SU-DHL-6 (cell line): Measurements from ENCODE around the gene ADGRD1.

ENCODE experiments used
- H2AFZ ChIP-seq: fragments of 200-600 bp; sonication (generic); 2 replicates; pipeline ENCODE4 v1.6.1; 2014; ENCODE audit warnings: low read depth, mild to moderate bottlenecking, moderate library complexity, mixed read lengths, antibody characterized with exemption, low read length; ENCODE audit not compliant: severe bottlenecking
- H3F3A ChIP-seq: fragments of 200-600 bp; shearing (Covaris generic); 2 replicates; pipeline ENCODE4 v1.6.0; 2016; ENCODE audit warnings: antibody characterized with exemption, mild to moderate bottlenecking; ENCODE audit not compliant: insufficient read depth
- H3K27ac ChIP-seq: fragments of 200-600 bp; sonication (generic); 2 replicates; pipeline ENCODE4 v1.5.1; 2016; ENCODE audit warnings: low read depth, mild to moderate bottlenecking, low read length, moderate library complexity, mixed read lengths
- H3K27me3 ChIP-seq: fragments of 200-600 bp; sonication (generic), shearing (Covaris generic); 2 replicates; pipeline ENCODE4 v1.6.0; 2014; ENCODE audit warnings: mild to moderate bottlenecking, low read length
- H3K36me3 ChIP-seq: fragments of 200-600 bp; sonication (generic); 2 replicates; pipeline ENCODE4 v1.6.1; 2014; ENCODE audit warnings: mild to moderate bottlenecking, low read length, mixed read lengths
- H3K4me2 ChIP-seq: fragments of 300-600, 200-600 bp; shearing (Covaris generic), sonication (generic); 2 replicates; pipeline ENCODE4 v1.6.0; 2014; ENCODE audit warnings: low read length, low read depth, mild to moderate bottlenecking; ENCODE audit not compliant: poor library complexity, severe bottlenecking
- H3K4me3 ChIP-seq: fragments of 200-600 bp; sonication (generic); 2 replicates; pipeline ENCODE4 v1.5.1; 2014; ENCODE audit warnings: antibody characterized with exemption, low read length, mild to moderate bottlenecking, mixed read lengths; ENCODE audit not compliant: insufficient read depth, poor library complexity, severe bottlenecking
- H3K79me2 ChIP-seq: fragments of 200-600 bp; sonication (generic); 2 replicates; pipeline ENCODE4 v1.6.1; 2014; ENCODE audit warnings: mild to moderate bottlenecking, low read length, moderate library complexity; ENCODE audit not compliant: insufficient read depth
- H3K9ac ChIP-seq: fragments of 200-600 bp; sonication (generic); 2 replicates; pipeline ENCODE4 v1.7.0; 2014; ENCODE audit warnings: mild to moderate bottlenecking, low read length
- H3K9me2 ChIP-seq: fragments of 200-600 bp; sonication (generic); replicated peaks from 2 replicates; pipeline ENCODE4 v1.6.1; 2014; ENCODE audit warnings: low read length; ENCODE audit not compliant: insufficient read depth
- H3K9me3 ChIP-seq: fragments of 200-600 bp; sonication (generic); 2 replicates; pipeline ENCODE4 v1.6.1; 2014; ENCODE audit warnings: low read length, mixed read lengths; ENCODE audit not compliant: insufficient read depth
- H4K20me1 ChIP-seq: fragments of 200-600 bp; sonication (generic); 2 replicates; pipeline ENCODE4 v1.6.1; 2014; ENCODE audit warnings: low read depth, mild to moderate bottlenecking, antibody characterized with exemption, low read length, moderate library complexity, mixed read lengths
- EZH2phosphoT487 ChIP-seq: fragments of 200-600 bp; sonication (generic), shearing (Covaris generic); conservative IDR thresholded peaks from 2 replicates; pipeline ENCODE4 v1.6.1; 2018; ENCODE audit warnings: mild to moderate bottlenecking, antibody characterized with exemption, low read length, moderate library complexity, mixed read lengths
- TF ChIP-seq, protein P1 (sequence below): fragments of 200-600 bp; sonication (generic); IDR thresholded peaks from one replicate; pipeline ENCODE4 v1.5.1; 2017; ENCODE audit warnings: antibody characterized with exemption, mild to moderate bottlenecking, low read length, moderate library complexity; ENCODE audit not compliant: insufficient read depth, poor library complexity, severe bottlenecking

The ADGRD1 gene

DNA sequence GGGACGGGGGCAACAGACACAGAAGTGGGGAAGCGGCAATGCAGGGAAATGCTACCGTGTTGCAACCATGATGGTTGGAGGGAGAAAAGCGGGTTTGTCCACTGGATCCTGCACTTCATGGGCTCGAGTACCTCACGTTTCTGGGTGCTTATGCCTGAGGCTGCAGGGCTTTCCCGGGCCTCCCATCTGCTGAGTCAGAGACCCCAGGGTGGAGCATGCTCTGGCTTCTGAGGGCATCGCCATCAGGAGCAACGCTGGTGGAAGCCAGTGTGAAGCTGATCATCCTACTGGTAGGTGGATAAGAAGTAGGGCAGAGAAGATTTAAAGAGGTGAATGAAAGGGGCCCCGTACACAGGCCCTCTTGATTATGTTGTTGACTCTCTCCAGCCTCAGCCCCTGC is 5.0 kb upstream of the ADGRD1 start:
- Histone ChIP-seq H3K9me2 (no peaks in the 10 kb centered on the region), H3K9ac (no peak overlapping the region), H3K9me3 (no peaks in the 10 kb centered on the region), H3F3A (no peaks in the 10 kb centered on the region), H3K79me2 (no peaks in the 10 kb centered on the region), H3K4me2 (no peak overlapping the region), H3K4me3 (no peak overlapping the region), H2AFZ (no peak overlapping the region), H3K36me3 (peaks cover 3% of the 10 kb centered on the region; the same call in 1 of the 2 replicates), H4K20me1 (no peaks in the 10 kb centered on the region), H3K27ac (no peak overlapping the region), H3K27me3 (no peaks in the 10 kb centered on the region)
- TF ChIP-seq, protein P1, sequence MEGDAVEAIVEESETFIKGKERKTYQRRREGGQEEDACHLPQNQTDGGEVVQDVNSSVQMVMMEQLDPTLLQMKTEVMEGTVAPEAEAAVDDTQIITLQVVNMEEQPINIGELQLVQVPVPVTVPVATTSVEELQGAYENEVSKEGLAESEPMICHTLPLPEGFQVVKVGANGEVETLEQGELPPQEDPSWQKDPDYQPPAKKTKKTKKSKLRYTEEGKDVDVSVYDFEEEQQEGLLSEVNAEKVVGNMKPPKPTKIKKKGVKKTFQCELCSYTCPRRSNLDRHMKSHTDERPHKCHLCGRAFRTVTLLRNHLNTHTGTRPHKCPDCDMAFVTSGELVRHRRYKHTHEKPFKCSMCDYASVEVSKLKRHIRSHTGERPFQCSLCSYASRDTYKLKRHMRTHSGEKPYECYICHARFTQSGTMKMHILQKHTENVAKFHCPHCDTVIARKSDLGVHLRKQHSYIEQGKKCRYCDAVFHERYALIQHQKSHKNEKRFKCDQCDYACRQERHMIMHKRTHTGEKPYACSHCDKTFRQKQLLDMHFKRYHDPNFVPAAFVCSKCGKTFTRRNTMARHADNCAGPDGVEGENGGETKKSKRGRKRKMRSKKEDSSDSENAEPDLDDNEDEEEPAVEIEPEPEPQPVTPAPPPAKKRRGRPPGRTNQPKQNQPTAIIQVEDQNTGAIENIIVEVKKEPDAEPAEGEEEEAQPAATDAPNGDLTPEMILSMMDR, result no peak
- no peak for TF ChIP-seq EZH2phosphoT487

DNA sequence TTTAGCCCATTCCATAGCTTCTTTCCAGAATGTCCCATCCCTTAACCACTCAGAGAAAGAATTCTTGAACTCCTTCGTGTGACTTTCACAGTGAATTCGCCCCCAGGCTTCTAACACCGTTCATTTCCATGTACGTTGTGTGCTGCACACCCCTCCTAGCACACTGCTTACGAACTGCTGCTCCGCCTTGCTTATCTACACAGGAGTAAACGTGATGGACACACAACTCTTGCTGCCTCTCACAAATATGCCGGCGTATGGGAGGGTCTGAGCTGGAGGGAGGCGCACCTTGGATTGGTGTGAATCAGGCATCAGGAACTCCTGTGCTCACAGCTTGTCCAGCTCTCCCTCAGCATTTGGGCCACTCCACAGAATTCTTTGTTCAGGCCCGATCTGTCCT is 3.9 kb upstream of the ADGRD1 start:
- Histone ChIP-seq H3K9me3 (no peaks in the 10 kb centered on the region), H3K9me2 (no peaks in the 10 kb centered on the region), H3K36me3 (peaks cover 3% of the 10 kb centered on the region; the same call in 1 of the 2 replicates), H3K79me2 (no peaks in the 10 kb centered on the region), H3K27me3 (no peaks in the 10 kb centered on the region), H3K4me2 (no peak overlapping the region), H3F3A (no peaks in the 10 kb centered on the region), H4K20me1 (no peaks in the 10 kb centered on the region), H2AFZ (no peak overlapping the region), H3K9ac (no peak overlapping the region), H3K27ac (no peak overlapping the region), H3K4me3 (no peak overlapping the region)
- no peak for TF ChIP-seq EZH2phosphoT487
- TF ChIP-seq, protein P1, result no peak

DNA sequence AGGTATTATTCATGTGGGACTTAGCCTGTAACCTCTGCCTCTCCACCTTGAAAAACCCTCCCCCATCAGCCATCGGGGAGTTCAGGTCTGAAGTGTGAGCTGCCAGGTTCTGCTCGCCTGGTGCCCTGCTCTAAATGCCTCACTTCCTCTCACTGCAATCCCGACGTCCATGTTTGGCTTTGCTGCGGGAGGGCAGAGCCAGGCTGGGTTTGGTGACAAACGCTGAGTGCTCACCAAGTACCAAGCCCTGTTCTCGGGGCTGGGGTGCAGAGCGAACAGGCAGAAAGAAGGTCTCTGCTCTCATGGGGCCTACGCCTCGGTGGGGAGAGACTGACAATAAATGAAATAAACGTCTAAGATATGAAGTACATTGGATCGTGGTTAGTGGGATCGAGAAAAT is 2.1 kb upstream of the ADGRD1 start:
- no peak for TF ChIP-seq EZH2phosphoT487
- TF ChIP-seq, protein P1, result no peak
- Histone ChIP-seq H3K79me2 (no peaks in the 10 kb centered on the region), H3F3A (no peaks in the 10 kb centered on the region), H3K4me2 (no peak overlapping the region), H3K9me3 (no peaks in the 10 kb centered on the region), H3K27ac (no peak overlapping the region), H2AFZ (no peak overlapping the region), H3K4me3 (no peak overlapping the region), H4K20me1 (no peaks in the 10 kb centered on the region), H3K9me2 (no peaks in the 10 kb centered on the region), H3K9ac (no peak overlapping the region), H3K27me3 (no peaks in the 10 kb centered on the region), H3K36me3 (no peaks in the 10 kb centered on the region)
